ENCODE measurements around the gene MRPS35.

The MRPS35 gene

GRCh38 chr12:27695556-27696292 lies 14.9 kb upstream of the MRPS35 start:
- TF ChIP-seq FOXP2 (optimal IDR thresholded peaks at IDR 0.05; ENCODE audit: borderline replicate concordance, extremely low read depth, extremely low read length, insufficient read depth) (no peak), POLR2AphosphoS5 (IDR thresholded peaks at IDR 0.05; ENCODE audit: low read depth, low read length) (no peak), TAF1 (IDR thresholded peaks at IDR 0.05; ENCODE audit: borderline replicate concordance, insufficient read depth, low read length) (no peak), REST (IDR thresholded peaks at IDR 0.05; ENCODE audit: insufficient read depth in 1 of 2, low read depth in 2 of 2, low read length in 2 of 2) (no peak), SIN3A (IDR thresholded peaks at IDR 0.05; ENCODE audit: borderline replicate concordance, insufficient read depth, low read length) (no peak)

- TF ChIP-seq POLR2AphosphoS5 (IDR thresholded peaks at IDR 0.05; ENCODE audit: low read depth, low read length), result no peak
- TF ChIP-seq SIN3A (IDR thresholded peaks at IDR 0.05; ENCODE audit: borderline replicate concordance, insufficient read depth, low read length), result no peak
- no peak for TF ChIP-seq FOXP2 (optimal IDR thresholded peaks at IDR 0.05; ENCODE audit: borderline replicate concordance, extremely low read depth, extremely low read length, insufficient read depth)
- no peak for TF ChIP-seq TAF1 (IDR thresholded peaks at IDR 0.05; ENCODE audit: borderline replicate concordance, insufficient read depth, low read length)
- no peak for TF ChIP-seq REST (IDR thresholded peaks at IDR 0.05; ENCODE audit: insufficient read depth in 1 of 2, low read depth in 2 of 2, low read length in 2 of 2)
Observed at GRCh38 chr12:27696293-27696652, 14.4 kb upstream of the MRPS35 start, which contains the start of gene REP15. TSS of gene REP15 (plus strand) at chr12:27696447. CDS start at chr12:27696563, 116 bp downstream.

GRCh38 chr12:27696864-27697564 lies 13.6 kb upstream of the MRPS35 start:
- TF ChIP-seq FOXP2 (optimal IDR thresholded peaks at IDR 0.05; ENCODE audit: borderline replicate concordance, extremely low read depth, extremely low read length, insufficient read depth) (no peak), REST (IDR thresholded peaks at IDR 0.05; ENCODE audit: insufficient read depth in 1 of 2, low read depth in 2 of 2, low read length in 2 of 2) (no peak), SIN3A (IDR thresholded peaks at IDR 0.05; ENCODE audit: borderline replicate concordance, insufficient read depth, low read length) (no peak), POLR2AphosphoS5 (IDR thresholded peaks at IDR 0.05; ENCODE audit: low read depth, low read length) (no peak), TAF1 (IDR thresholded peaks at IDR 0.05; ENCODE audit: borderline replicate concordance, insufficient read depth, low read length) (no peak)

- no peak for TF ChIP-seq TAF1 (IDR thresholded peaks at IDR 0.05; ENCODE audit: borderline replicate concordance, insufficient read depth, low read length)
- no peak for TF ChIP-seq POLR2AphosphoS5 (IDR thresholded peaks at IDR 0.05; ENCODE audit: low read depth, low read length)
- TF ChIP-seq REST (IDR thresholded peaks at IDR 0.05; ENCODE audit: insufficient read depth in 1 of 2, low read depth in 2 of 2, low read length in 2 of 2), result no peak
- TF ChIP-seq FOXP2 (optimal IDR thresholded peaks at IDR 0.05; ENCODE audit: borderline replicate concordance, extremely low read depth, extremely low read length, insufficient read depth), result no peak
- no peak for TF ChIP-seq SIN3A (IDR thresholded peaks at IDR 0.05; ENCODE audit: borderline replicate concordance, insufficient read depth, low read length)
Observed at GRCh38 chr12:27703720-27704452, 6.7 kb upstream of the MRPS35 start.
